AG09309 (cell line): Measurements from ENCODE around the gene GDAP1L1.
"Not testable (repeated sequence)": the region's sequence is repeated elsewhere in the genome, so short reads cannot be mapped to it uniquely, and the experiment has no call there.

ENCODE experiments used
- DNase-seq: peaks from one replicate; pipeline ENCODE4 v3.0.0-alpha.2; 2010; ENCODE audit warnings: low read depth
- H3K4me3 ChIP-seq: 2 replicates; pipeline ENCODE4 v1.5.1; 2011; ENCODE audit warnings: mild to moderate bottlenecking, low read depth, low read length, moderate library complexity; ENCODE audit not compliant: control insufficient read depth
- TF ChIP-seq, protein P1 (sequence below): IDR thresholded peaks from 2 replicates; pipeline ENCODE4 v1.5.1; 2011; ENCODE audit warnings: mild to moderate bottlenecking, low read depth, low read length, inconsistent platforms; ENCODE audit not compliant: insufficient read depth, control insufficient read depth; ENCODE audit errors: missing control alignments

GDAP1L1 gene

DNA sequence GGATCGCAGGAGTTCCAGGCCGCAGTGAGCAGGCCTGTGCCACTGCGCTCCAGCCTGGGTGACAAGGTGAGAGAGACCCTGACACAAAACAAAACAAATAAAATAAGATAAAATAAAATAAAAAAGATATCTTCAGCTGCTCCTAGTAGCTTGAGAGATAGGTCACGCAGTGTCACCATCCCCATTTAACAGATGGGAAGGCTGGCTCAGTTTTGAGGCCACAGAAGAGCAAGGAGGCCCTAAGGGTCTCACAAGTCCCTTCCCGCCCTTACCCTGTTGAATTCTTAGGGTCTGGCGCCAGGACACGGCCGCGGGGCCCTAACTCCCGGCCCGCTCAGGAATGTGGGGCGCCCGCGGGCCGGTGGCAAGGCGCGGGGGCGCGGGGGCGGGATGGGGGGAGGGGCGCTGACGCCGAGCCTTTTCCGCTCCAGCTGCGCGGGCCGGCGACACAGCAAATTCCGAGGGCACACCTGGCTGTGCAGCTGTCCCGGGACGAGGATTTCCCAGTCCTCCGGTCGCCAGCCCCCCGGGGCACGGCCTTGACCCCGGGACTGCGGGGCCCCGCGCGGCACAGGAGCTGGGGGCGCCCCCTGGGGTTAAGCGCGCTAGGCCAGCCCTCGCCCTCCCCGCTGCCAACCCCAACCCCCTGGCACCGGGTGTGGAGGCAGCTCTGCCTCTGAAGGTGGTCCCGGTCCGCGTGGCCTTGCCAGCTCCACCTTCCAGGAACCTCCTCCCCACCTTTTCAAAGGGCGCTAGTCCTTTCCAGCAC, 79.5 kb downstream of the GDAP1L1 start:
- TF ChIP-seq, protein P1, sequence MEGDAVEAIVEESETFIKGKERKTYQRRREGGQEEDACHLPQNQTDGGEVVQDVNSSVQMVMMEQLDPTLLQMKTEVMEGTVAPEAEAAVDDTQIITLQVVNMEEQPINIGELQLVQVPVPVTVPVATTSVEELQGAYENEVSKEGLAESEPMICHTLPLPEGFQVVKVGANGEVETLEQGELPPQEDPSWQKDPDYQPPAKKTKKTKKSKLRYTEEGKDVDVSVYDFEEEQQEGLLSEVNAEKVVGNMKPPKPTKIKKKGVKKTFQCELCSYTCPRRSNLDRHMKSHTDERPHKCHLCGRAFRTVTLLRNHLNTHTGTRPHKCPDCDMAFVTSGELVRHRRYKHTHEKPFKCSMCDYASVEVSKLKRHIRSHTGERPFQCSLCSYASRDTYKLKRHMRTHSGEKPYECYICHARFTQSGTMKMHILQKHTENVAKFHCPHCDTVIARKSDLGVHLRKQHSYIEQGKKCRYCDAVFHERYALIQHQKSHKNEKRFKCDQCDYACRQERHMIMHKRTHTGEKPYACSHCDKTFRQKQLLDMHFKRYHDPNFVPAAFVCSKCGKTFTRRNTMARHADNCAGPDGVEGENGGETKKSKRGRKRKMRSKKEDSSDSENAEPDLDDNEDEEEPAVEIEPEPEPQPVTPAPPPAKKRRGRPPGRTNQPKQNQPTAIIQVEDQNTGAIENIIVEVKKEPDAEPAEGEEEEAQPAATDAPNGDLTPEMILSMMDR: no peak
- no peak overlapping the region for H3K4me3 ChIP-seq
- no peak for DNase-seq

DNA sequence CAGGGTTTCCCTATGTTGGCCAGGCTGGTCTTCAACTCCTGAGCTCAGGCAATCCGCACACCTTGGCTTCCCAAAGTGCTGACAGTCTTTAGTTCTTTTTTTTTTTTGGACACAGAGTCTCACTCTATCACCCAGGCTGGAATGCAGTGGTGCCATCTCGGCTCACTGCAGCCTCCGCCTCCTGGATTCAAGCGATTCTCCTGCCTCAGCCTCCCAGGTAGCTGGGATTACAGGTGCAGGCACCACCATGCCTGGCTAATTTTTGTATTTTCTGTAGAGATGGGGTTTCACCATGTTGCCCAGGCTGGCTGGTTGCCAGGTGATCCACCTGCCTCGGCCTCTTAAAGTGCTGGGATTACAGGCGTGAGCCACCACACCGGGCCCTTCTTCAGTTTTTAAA, 80.6 kb downstream of the GDAP1L1 start:
- DNase-seq, H3K4me3 ChIP-seq: not testable (repeated sequence)

DNA sequence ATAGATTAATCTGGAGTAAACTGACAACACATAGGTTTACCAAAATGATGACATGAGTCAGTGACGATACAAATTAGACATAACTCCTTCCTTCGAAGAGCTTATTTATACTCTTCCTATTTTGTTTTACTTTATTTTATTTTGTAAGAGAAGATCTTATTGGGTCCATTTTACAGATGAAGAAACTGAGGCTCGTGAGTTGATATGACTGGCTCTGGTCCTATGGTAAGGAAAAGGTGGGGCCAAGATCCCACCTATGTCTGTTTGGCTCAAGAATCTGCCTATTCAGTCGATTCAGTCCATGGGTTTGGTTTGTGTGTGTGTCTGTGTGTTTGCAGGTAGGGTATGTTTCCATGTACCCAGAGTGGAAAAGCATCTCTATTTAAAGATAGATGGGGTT, 81.3 kb downstream of the GDAP1L1 start:
- H3K4me3 ChIP-seq: no peak overlapping the region
- TF ChIP-seq, protein P1: no peak
- DNase-seq: no peak
